H9 (cell line): ENCODE measurements around the gene CABLES1. TPM values are rescaled to one million over a fixed set of nuclear protein-coding genes. Genes with fewer than 3 reads are reported as not detected.

Experiments
- DNase-seq: peaks from one replicate; pipeline ENCODE4 v3.0.0-alpha.2; 2017
- H2AFZ ChIP-seq: one replicate; pipeline ENCODE4 v1.6.1; 2013; ENCODE audit warnings: mild to moderate bottlenecking, low read length, control low read depth, moderate library complexity
- H2AK5ac ChIP-seq: 2 replicates; pipeline ENCODE4 v1.6.1; 2013; ENCODE audit warnings: low read length, control low read depth, mixed read lengths; ENCODE audit not compliant: insufficient read length
- H2BK120ac ChIP-seq: one replicate; pipeline ENCODE4 v1.6.1; 2013; ENCODE audit warnings: low read depth, mild to moderate bottlenecking, low read length, control low read depth, inconsistent platforms; ENCODE audit not compliant: poor library complexity, severe bottlenecking
- H2BK12ac ChIP-seq: 2 replicates; pipeline ENCODE4 v1.6.1; 2013; ENCODE audit warnings: low read length, control low read depth, mixed read lengths, low read depth; ENCODE audit not compliant: insufficient read length
- H2BK15ac ChIP-seq: 2 replicates; pipeline ENCODE4 v1.6.1; 2013; ENCODE audit warnings: low read depth, low read length, control low read depth
- H2BK20ac ChIP-seq: one replicate; pipeline ENCODE4 v1.6.1; 2013; ENCODE audit warnings: low read depth, mild to moderate bottlenecking, low read length, control low read depth, inconsistent platforms; ENCODE audit not compliant: poor library complexity, severe bottlenecking
- H2BK5ac ChIP-seq: 2 replicates; pipeline ENCODE4 v1.6.1; 2013; ENCODE audit warnings: low read length, control low read depth, mixed read lengths; ENCODE audit not compliant: insufficient read length
- H3K14ac ChIP-seq: 2 replicates; pipeline ENCODE4 v1.6.1; 2013; ENCODE audit warnings: low read length, control low read depth; ENCODE audit not compliant: insufficient read depth
- H3K18ac ChIP-seq: 2 replicates; pipeline ENCODE4 v1.6.1; 2013; ENCODE audit warnings: low read depth, mild to moderate bottlenecking, mixed read lengths, low read length, control low read depth; ENCODE audit not compliant: insufficient read length
- H3K23ac ChIP-seq: 2 replicates; pipeline ENCODE4 v1.6.1; 2013; ENCODE audit warnings: low read length, control low read depth, mixed read lengths, low read depth; ENCODE audit not compliant: insufficient read length
- H3K23me2 ChIP-seq: 2 replicates; pipeline ENCODE4 v1.6.1; 2013; ENCODE audit warnings: low read depth, mild to moderate bottlenecking, mixed read lengths, low read length, control low read depth; ENCODE audit not compliant: insufficient read length, poor library complexity, severe bottlenecking
- H3K27ac ChIP-seq: 2 replicates; pipeline ENCODE4 v1.5.1; 2013; ENCODE audit warnings: low read length, control low read depth, mixed read lengths, low read depth; ENCODE audit not compliant: insufficient read length
- H3K27me3 ChIP-seq: 2 replicates; pipeline ENCODE4 v1.6.1; 2013; ENCODE audit warnings: low read length, control low read depth, inconsistent platforms; ENCODE audit not compliant: insufficient read depth
- H3K4ac ChIP-seq: 2 replicates; pipeline ENCODE4 v1.6.1; 2013; ENCODE audit warnings: low read depth, mild to moderate bottlenecking, control low read depth, inconsistent platforms, low read length, moderate library complexity
- H3K4me1 ChIP-seq: 2 replicates; pipeline ENCODE4 v1.6.1; 2013; ENCODE audit warnings: low read length, control low read depth, inconsistent platforms; ENCODE audit not compliant: insufficient read depth
- H3K4me2 ChIP-seq: 2 replicates; pipeline ENCODE4 v1.6.1; 2013; ENCODE audit warnings: low read length, control low read depth, mixed read lengths; ENCODE audit not compliant: insufficient read length, insufficient read depth
- H3K56ac ChIP-seq: 2 replicates; pipeline ENCODE4 v1.6.1; 2013; ENCODE audit warnings: low read depth, mild to moderate bottlenecking, mixed read lengths, low read length, control low read depth; ENCODE audit not compliant: insufficient read length
- H3K79me1 ChIP-seq: 2 replicates; pipeline ENCODE4 v1.6.1; 2013; ENCODE audit warnings: low read depth, mild to moderate bottlenecking, moderate library complexity, low read length, control low read depth, inconsistent platforms; ENCODE audit not compliant: insufficient read depth, poor library complexity, severe bottlenecking
- H3K79me2 ChIP-seq: 2 replicates; pipeline ENCODE4 v1.6.1; 2013; ENCODE audit warnings: low read length, control low read depth, inconsistent platforms; ENCODE audit not compliant: insufficient read depth
- H3K9ac ChIP-seq: 2 replicates; pipeline ENCODE4 v1.6.1; 2013; ENCODE audit warnings: low read length, control low read depth, mixed read lengths; ENCODE audit not compliant: insufficient read length; ENCODE audit errors: extremely low read depth
- H3K9me3 ChIP-seq: one replicate; pipeline ENCODE4 v1.6.1; 2013; ENCODE audit warnings: low read depth, low read length, inconsistent platforms; ENCODE audit not compliant: control insufficient read depth
- H3T11ph ChIP-seq: one replicate; pipeline ENCODE4 v1.6.1; 2013; ENCODE audit warnings: mild to moderate bottlenecking, low read length, control low read depth, inconsistent platforms
- H4K20me1 ChIP-seq: one replicate; pipeline ENCODE4 v1.6.1; 2013; ENCODE audit not compliant: control insufficient read depth, insufficient read length, insufficient read depth
- H4K5ac ChIP-seq: 2 replicates; pipeline ENCODE4 v1.6.1; 2013; ENCODE audit warnings: low read depth, mild to moderate bottlenecking, mixed read lengths, low read length, control low read depth; ENCODE audit not compliant: insufficient read length
- H4K8ac ChIP-seq: replicated peaks from 2 replicates; pipeline ENCODE4 v1.6.1; 2013; ENCODE audit warnings: low read length, control low read depth, mixed read lengths, low read depth; ENCODE audit not compliant: insufficient read length
- H4K91ac ChIP-seq: 2 replicates; pipeline ENCODE4 v1.6.1; 2013; ENCODE audit warnings: low read depth, mild to moderate bottlenecking, moderate library complexity, mixed read lengths, low read length, control low read depth; ENCODE audit not compliant: insufficient read length
- H3K27ac Mint-ChIP-seq, 3 experiments: 2 replicates in 2 of 3; 3 replicates in 1 of 3; pipeline ENCODE4 v1.8.0; 2020 to 2021; ENCODE audit warnings: mixed read lengths in 3 of 3, mild to moderate bottlenecking in 1 of 3, moderate library complexity in 1 of 3
- H3K27me3 Mint-ChIP-seq: 2 replicates; pipeline ENCODE4 v1.8.0; 2021; ENCODE audit warnings: low read depth, mild to moderate bottlenecking, moderate library complexity, mixed read lengths
- H3K36me3 Mint-ChIP-seq, 3 experiments: 2 replicates in 2 of 3; 3 replicates in 1 of 3; pipeline ENCODE4 v1.8.0; 2020 to 2021; ENCODE audit warnings: low read depth in 3 of 3, mixed read lengths in 3 of 3; ENCODE audit not compliant: insufficient read depth in 1 of 3
- H3K4me1 Mint-ChIP-seq, 2 experiments: 2 replicates each; pipeline ENCODE4 v1.8.0; 2020; ENCODE audit warnings: mixed read lengths in 2 of 2
- H3K4me3 Mint-ChIP-seq, 2 experiments: 2 replicates in 1 of 2; 3 replicates in 1 of 2; pipeline ENCODE4 v1.8.0; 2020 to 2021; ENCODE audit warnings: mild to moderate bottlenecking in 2 of 2, mixed read lengths in 2 of 2, moderate library complexity in 1 of 2
- H3K9me3 Mint-ChIP-seq, 2 experiments: 2 replicates in 1 of 2; 3 replicates in 1 of 2; pipeline ENCODE4 v1.8.0; 2020; ENCODE audit warnings: mild to moderate bottlenecking in 2 of 2, mixed read lengths in 2 of 2, moderate library complexity in 1 of 2
- CTCF ChIP-seq: fragments of 200-600 bp; sonication (generic); conservative IDR thresholded peaks from 3 replicates; pipeline ENCODE4 v1.8.0; 2021; ENCODE audit warnings: antibody characterized with exemption, mild to moderate bottlenecking
- WGBS: extraction: QIAGEN DNeasy Blood & Tissue Kit; methylation state at CpG from one replicate; pipeline ENCODE4 v1.1.7; 2013; ENCODE audit warnings: missing lambda C conversion rate, low lambda C conversion rate, mixed read lengths; ENCODE audit not compliant: insufficient read length; ENCODE audit errors: extremely low coverage; 5-methylcytosine and 5-hydroxymethylcytosine counted together
- total RNA-seq: library from RNA; stranded (reverse); gene quantifications from 2 replicates; pipeline ENCODE4 v1.2.1, GENCODE V29; 2021

The CABLES1 gene
- total RNA-seq, 1 experiment from 2014 or later: 27.1 TPM

GRCh38 chr18:23201741-23202140 is 66.5 kb downstream of the CABLES1 start:
- Histone ChIP-seq H3T11ph (no peak overlapping the region), H4K8ac (no peak overlapping the region), H2BK120ac (no peak overlapping the region), H4K20me1 (no peaks in the 10 kb centered on the region), H3K4ac (no peak overlapping the region), H2BK15ac (no peak overlapping the region), H2AFZ (no peak overlapping the region), H3K79me2 (no peaks in the 10 kb centered on the region), H3K9me3 (no peaks in the 10 kb centered on the region), H3K79me1 (no peaks in the 10 kb centered on the region), H3K27ac (no peak overlapping the region), H4K91ac (no peak overlapping the region), H3K9ac (no peak overlapping the region), H3K4me2 (no peak overlapping the region), H3K14ac (no peak overlapping the region), H2BK5ac (no peak overlapping the region), H3K27me3 (no peaks in the 10 kb centered on the region), H3K18ac (no peak overlapping the region), H2BK20ac (no peak overlapping the region), H4K5ac (no peak overlapping the region), H2BK12ac (no peak overlapping the region), H2AK5ac (no peak overlapping the region), H3K56ac (no peak overlapping the region), H3K4me1 (no peaks in the 10 kb centered on the region), H3K23ac (no peak overlapping the region), H3K23me2 (no peaks in the 10 kb centered on the region)
- H3K36me3 Mint-ChIP-seq: peaks cover 44 to 72% (median 52%) of the 10 kb centered on the region in 3 experiments
- no peak overlapping the region for H3K4me3 Mint-ChIP-seq
- no peak for DNase-seq
- H3K9me3 Mint-ChIP-seq: no peaks in the 10 kb centered on the region; a peak in 1 of 5 replicates
- peak overlapping the region in 1 of 3 experiments; percentile 35; a peak in 1 of 7 replicates for H3K27ac Mint-ChIP-seq
- WGBS: no CpG with 5 or more reads among the region's 10 CpGs
- H3K27me3 Mint-ChIP-seq: no peaks in the 10 kb centered on the region
- peaks cover 6 to 14% of the 10 kb centered on the region in 2 experiments for H3K4me1 Mint-ChIP-seq
- no peak for TF ChIP-seq CTCF
